PC-3 (cell line): ENCODE results near the gene GRB7. TPM values are rescaled to one million over a fixed set of nuclear protein-coding genes. Genes with fewer than 3 reads are reported as not detected.

Source experiments
- ATAC-seq: fragments of 200-7000 bp; cut with Tn5 transposase; 2 replicates; pipeline ENCODE4 v1.9.1; 2020; ENCODE audit warnings: mild to moderate bottlenecking, moderate library complexity
- BruUV-seq: library from RNA; stranded (reverse); fragments of 400-500 nt; replicated peaks from 2 replicates; lab custom pipeline; 2021; lab: Mats Ljungman, UMichigan
- CTCF ChIA-PET: fragments of 300-600 bp; sonication (Branson Sonifier 250); formaldehyde crosslinking; loops from one replicate; lab custom pipeline; 2022; ENCODE audit warnings: antibody characterized with exemption; lab: Charles Lee
- POLR2A ChIA-PET: fragments of 300-600 bp; sonication (Branson Sonifier 250); formaldehyde crosslinking; loops from one replicate; lab custom pipeline; 2022; ENCODE audit warnings: antibody characterized with exemption; ENCODE audit not compliant: unreplicated experiment; lab: Charles Lee
- DNase-seq: peaks from one replicate; pipeline ENCODE4 v3.0.0-alpha.2; 2015
- H2AFZ ChIP-seq: fragments of 300-600 bp; sonication (generic); 2 replicates; pipeline ENCODE4 v1.6.0; 2016; ENCODE audit warnings: antibody characterized with exemption, low read length
- H3F3A ChIP-seq: fragments of 300-600 bp; sonication (generic); one replicate; pipeline ENCODE4 v1.6.0; 2017; ENCODE audit warnings: antibody characterized with exemption, low read length, control low read depth, mild to moderate bottlenecking; ENCODE audit not compliant: unreplicated experiment
- H3K27ac ChIP-seq: fragments of 300-600 bp; sonication (generic); 2 replicates; pipeline ENCODE4 v1.5.1; 2016; ENCODE audit warnings: mild to moderate bottlenecking, low read length
- H3K27me3 ChIP-seq: fragments of 300-600 bp; sonication (generic); 2 replicates; pipeline ENCODE4 v1.6.1; 2016; ENCODE audit warnings: low read length, mixed read lengths
- H3K36me3 ChIP-seq: fragments of 300-600 bp; sonication (generic); 2 replicates; pipeline ENCODE4 v1.6.1; 2016; ENCODE audit warnings: low read depth, mixed run types, low read length, mixed read lengths
- H3K4me1 ChIP-seq: fragments of 300-600 bp; sonication (generic); 2 replicates; pipeline ENCODE4 v1.5.1; 2016; ENCODE audit warnings: low read length; ENCODE audit not compliant: insufficient read depth
- H3K4me2 ChIP-seq: fragments of 300-600 bp; sonication (generic); 2 replicates; pipeline ENCODE4 v1.6.0; 2016; ENCODE audit warnings: low read length
- H3K4me3 ChIP-seq: fragments of 300-600 bp; sonication (generic); 2 replicates; pipeline ENCODE4 v1.5.1; 2016; ENCODE audit warnings: mild to moderate bottlenecking, low read length, mixed read lengths
- H3K79me2 ChIP-seq: fragments of 300-600 bp; sonication (generic); 2 replicates; pipeline ENCODE4 v1.6.1; 2017; ENCODE audit warnings: low read length, mixed read lengths
- H3K9ac ChIP-seq: fragments of 300-600 bp; sonication (generic); 2 replicates; pipeline ENCODE4 v1.6.0; 2016; ENCODE audit warnings: mild to moderate bottlenecking, low read length
- H3K9me2 ChIP-seq: fragments of 300-600 bp; sonication (generic); replicated peaks from 2 replicates; pipeline ENCODE4 v1.6.1; 2016; ENCODE audit warnings: mixed run types, low read length, mixed read lengths
- H3K9me3 ChIP-seq: fragments of 300-600 bp; sonication (generic); 2 replicates; pipeline ENCODE4 v1.6.1; 2016; ENCODE audit warnings: low read length, mixed read lengths
- H4K20me1 ChIP-seq: fragments of 300-600 bp; sonication (generic); 2 replicates; pipeline ENCODE4 v1.6.1; 2016; ENCODE audit warnings: low read length, mixed read lengths
- CTCF ChIP-seq: fragments of 300-600 bp; sonication (generic); conservative IDR thresholded peaks from 2 replicates; pipeline ENCODE4 v1.5.1; 2017; ENCODE audit warnings: antibody characterized with exemption, low read depth, mild to moderate bottlenecking, low read length
- EZH2 ChIP-seq: fragments of 300-600 bp; sonication (generic); IDR thresholded peaks from one replicate; pipeline ENCODE4 v1.6.1; 2017; ENCODE audit warnings: antibody characterized with exemption, mild to moderate bottlenecking, low read length; ENCODE audit not compliant: unreplicated experiment
- EZH2phosphoT487 ChIP-seq: fragments of 300-600 bp; sonication (generic); IDR thresholded peaks from 2 replicates; pipeline ENCODE4 v1.6.1; 2018; ENCODE audit warnings: mild to moderate bottlenecking, antibody characterized with exemption, low read length, borderline replicate concordance
- intact Hi-C: fragments of 100-400 bp; cut with micrococcal nuclease; formaldehyde crosslinking; loops from 2 replicates; pipeline ENCODE4 v1.9.0; 2023
- total RNA-seq: library from RNA; depleted of rRNA; stranded (reverse); fragments of >200 nt; gene quantifications from 2 replicates; pipeline ENCODE4 v1.2.3, GENCODE V29; 2014

GRB7 gene
- total RNA-seq, 1 experiment from 2014 or later: 31.3 TPM

GRCh38 chr17:39704821-39705551, 32.8 kb upstream of the GRB7 start:
- Histone ChIP-seq H2AFZ (no peak overlapping the region), H3K4me1 (peaks cover 61% of the 10 kb centered on the region), H3K27ac (peak overlapping the region; percentile 92), H3F3A (no peaks in the 10 kb centered on the region), H3K9me3 (no peaks in the 10 kb centered on the region), H3K36me3 (peaks cover 4% of the 10 kb centered on the region; the same call in 1 of the 2 replicates), H3K9ac (peak overlapping the region; percentile 64), H3K4me2 (peak overlapping the region; percentile 80), H4K20me1 (no peaks in the 10 kb centered on the region), H3K27me3 (no peaks in the 10 kb centered on the region), H3K9me2 (no peaks in the 10 kb centered on the region), H3K4me3 (peak overlapping the region; percentile 18; the same call in 1 of the 2 replicates), H3K79me2 (peaks cover 66% of the 10 kb centered on the region)
- ChIA-PET CTCF (interaction anchor here (0.6 kb wide), 1 partner anchor 79 kb away, joined by 4 read pairs; no protein-coding TSS in a partner anchor), POLR2A (no interaction called here)
- no peak for ATAC-seq
- TF ChIP-seq EZH2 (no peak), CTCF (0 out of 2 replicates have a peak, but pooled peaks have one; percentile 13), EZH2phosphoT487 (no peak)
- no peak for DNase-seq
- BruUV-seq: no TSS peak
- intact Hi-C loops: no loop called here

GRCh38 chr17:39705786-39706348, 31.9 kb upstream of the GRB7 start:
- Histone ChIP-seq H3K4me3 (peak overlapping the region; percentile 38), H3K27ac (peak overlapping the region; percentile 92), H3K79me2 (peaks cover 57% of the 10 kb centered on the region), H3K9me2 (no peaks in the 10 kb centered on the region), H3K27me3 (no peaks in the 10 kb centered on the region), H2AFZ (no peak overlapping the region), H3K36me3 (peaks cover 4% of the 10 kb centered on the region; the same call in 1 of the 2 replicates), H3K9me3 (no peaks in the 10 kb centered on the region), H3K4me1 (peaks cover 61% of the 10 kb centered on the region), H3K4me2 (peak overlapping the region; percentile 80), H3K9ac (peak overlapping the region; percentile 65), H3F3A (no peaks in the 10 kb centered on the region), H4K20me1 (no peaks in the 10 kb centered on the region)
- ChIA-PET CTCF (no interaction called here), POLR2A (no interaction called here)
- BruUV-seq: no TSS peak
- ATAC-seq (peak; percentile 48), DNase-seq (peak; percentile 88)
- TF ChIP-seq CTCF (no peak), EZH2phosphoT487 (no peak), EZH2 (no peak)
- intact Hi-C loops: no loop called here
